Sigmoid colon (tissue), 7 donors: ENCODE measurements around the gene CAV2. TPM values are rescaled to one million over a fixed set of nuclear protein-coding genes. Genes with fewer than 3 reads are reported as not detected.
A peak's percentile ranks its signal among the peaks of the same experiment; 100 is the strongest.

ENCODE experiments used
- DNase-seq: peaks from one replicate; pipeline ENCODE4 v3.0.0-alpha.2; 2019
- H3K27ac ChIP-seq, 4 donors: fragments of 200-600 bp; sonication (generic); one replicate each; pipeline ENCODE4 v1.5.1; 2016 to 2019; ENCODE audit warnings: mild to moderate bottlenecking in 1 of 4
- H3K27me3 ChIP-seq, 3 donors: fragments of 200-600 bp; sonication (generic); one replicate each; pipeline ENCODE4 v1.5.1; 2019; ENCODE audit warnings: mild to moderate bottlenecking in 1 of 3
- H3K36me3 ChIP-seq, 4 donors: fragments of 200-600 bp; sonication (generic); one replicate each; pipeline ENCODE4 v1.5.1; 2016 to 2019
- H3K4me1 ChIP-seq, 4 donors: fragments of 200-600 bp; sonication (generic); one replicate each; pipeline ENCODE4 v1.5.1; 2017 to 2019
- H3K4me3 ChIP-seq, 4 donors: fragments of 200-600 bp; sonication (generic); one replicate each; pipeline ENCODE4 v1.5.1; 2017 to 2019; ENCODE audit warnings: mild to moderate bottlenecking in 2 of 4, moderate library complexity in 1 of 4
- H3K9me3 ChIP-seq, 4 donors: fragments of 200-600 bp in 3 of 4; sonication (generic) in 3 of 4; one replicate each; pipeline versions ENCODE4 v1.5.1 to v1.6.1; 2013 to 2019
- EP300 ChIP-seq, 4 donors: sonication (generic); formaldehyde crosslinking; IDR thresholded peaks; one replicate each; pipeline ENCODE4 v1.6.1; 2017; ENCODE audit warnings: antibody characterized with exemption in 4 of 4
- POLR2A ChIP-seq, 2 donors: fragments of 450-650 bp; IDR thresholded peaks; one replicate each; pipeline ENCODE4 v1.6.1; 2016; ENCODE audit warnings: antibody characterized with exemption in 2 of 2, mild to moderate bottlenecking in 2 of 2, moderate library complexity in 2 of 2
- POLR2AphosphoS5 ChIP-seq, 4 donors: sonication (generic); formaldehyde crosslinking; IDR thresholded peaks; one replicate each; pipeline ENCODE4 v1.6.1; 2017; ENCODE audit warnings: antibody characterized with exemption in 4 of 4
- WGBS, 2 donors: extraction: QIAGEN DNeasy Blood & Tissue Kit; methylation state at CpG; one replicate each; pipeline ENCODE4 v1.1.7; 2013; 5-methylcytosine and 5-hydroxymethylcytosine counted together
- intact Hi-C: fragments of 100-400 bp; cut with DNase I; formaldehyde crosslinking; loops from one replicate; pipeline ENCODE4 v1.15.1; 2023
- polyA plus RNA-seq, 3 donors: library from polyadenylated mRNA; stranded (reverse); fragments of 200-250 nt; gene quantifications; one replicate each; pipeline ENCODE4 v1.2.3, GENCODE V29; 2013
- total RNA-seq, 4 donors: library from RNA; depleted of rRNA; stranded (reverse); fragments of >200 nt; gene quantifications; one replicate each; pipeline ENCODE4 v1.1.0, GENCODE V29; 2016
- TF ChIP-seq, protein P1 (sequence below), 4 experiments: fragments of 450-650 bp in 3 of 4; fragments of 200-600 bp in 1 of 4; IDR thresholded peaks; one replicate each; pipeline ENCODE4 v1.5.1; 2016 to 2019; ENCODE audit warnings: antibody characterized with exemption in 4 of 4, mild to moderate bottlenecking in 3 of 4, moderate library complexity in 2 of 4
- donor health status: healthy with polysubstance abuse.
- donor health status: Bipolar disorder and iron deficiency.
- donor health status: healthy.

Gene CAV2
- total and polyA plus RNA-seq, 7 donors, result 4.6 to 142 (median 81.8) TPM

DNA sequence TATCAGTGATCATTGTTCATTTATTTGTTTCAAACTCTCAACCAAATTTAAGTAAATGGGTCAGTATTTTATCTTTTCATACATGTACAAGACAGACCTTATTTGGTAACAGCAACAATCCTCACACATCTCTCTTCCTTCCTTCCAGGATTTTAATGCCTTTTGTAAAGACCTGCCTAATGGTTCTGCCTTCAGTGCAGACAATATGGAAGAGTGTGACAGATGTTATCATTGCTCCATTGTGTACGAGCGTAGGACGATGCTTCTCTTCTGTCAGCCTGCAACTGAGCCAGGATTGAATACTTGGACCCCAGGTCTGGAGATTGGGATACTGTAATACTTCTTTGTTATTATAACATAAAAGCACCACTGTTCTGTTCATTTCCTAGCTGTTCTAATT, 6.3 kb downstream of the CAV2 start:
- Histone ChIP-seq H3K27ac (peak overlapping the region; percentile 30 to 98 (median 93)), H3K4me3 (no peak overlapping the region), H3K36me3 (peaks cover 0 to 18% (median 4%) of the 10 kb centered on the region in 4 donors), H3K27me3 (no peaks in the 10 kb centered on the region), H3K4me1 (peaks cover 0 to 58% (median 24%) of the 10 kb centered on the region in 4 donors), H3K9me3 (no peaks in the 10 kb centered on the region)
- intact Hi-C loops, result no loop called here
- WGBS, 2 donors, result 88 to 89% methylated on average over 3 of the region's 3 CpGs
- TF ChIP-seq, protein P1, sequence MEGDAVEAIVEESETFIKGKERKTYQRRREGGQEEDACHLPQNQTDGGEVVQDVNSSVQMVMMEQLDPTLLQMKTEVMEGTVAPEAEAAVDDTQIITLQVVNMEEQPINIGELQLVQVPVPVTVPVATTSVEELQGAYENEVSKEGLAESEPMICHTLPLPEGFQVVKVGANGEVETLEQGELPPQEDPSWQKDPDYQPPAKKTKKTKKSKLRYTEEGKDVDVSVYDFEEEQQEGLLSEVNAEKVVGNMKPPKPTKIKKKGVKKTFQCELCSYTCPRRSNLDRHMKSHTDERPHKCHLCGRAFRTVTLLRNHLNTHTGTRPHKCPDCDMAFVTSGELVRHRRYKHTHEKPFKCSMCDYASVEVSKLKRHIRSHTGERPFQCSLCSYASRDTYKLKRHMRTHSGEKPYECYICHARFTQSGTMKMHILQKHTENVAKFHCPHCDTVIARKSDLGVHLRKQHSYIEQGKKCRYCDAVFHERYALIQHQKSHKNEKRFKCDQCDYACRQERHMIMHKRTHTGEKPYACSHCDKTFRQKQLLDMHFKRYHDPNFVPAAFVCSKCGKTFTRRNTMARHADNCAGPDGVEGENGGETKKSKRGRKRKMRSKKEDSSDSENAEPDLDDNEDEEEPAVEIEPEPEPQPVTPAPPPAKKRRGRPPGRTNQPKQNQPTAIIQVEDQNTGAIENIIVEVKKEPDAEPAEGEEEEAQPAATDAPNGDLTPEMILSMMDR (IDR thresholded peaks at IDR 0.05), result no peak
- no peak for TF ChIP-seq EP300 (IDR thresholded peaks at IDR 0.05)
- no peak for TF ChIP-seq POLR2AphosphoS5 (IDR thresholded peaks at IDR 0.05)
- no peak for TF ChIP-seq POLR2A (IDR thresholded peaks at IDR 0.05)
- DNase-seq, result no peak

- peaks cover 0 to 18% (median 4%) of the 10 kb centered on the region in 4 donors for H3K36me3 ChIP-seq
- no peak for DNase-seq
- H3K27ac ChIP-seq, result peak overlapping the region; percentile 76 to 97 (median 84)
- TF ChIP-seq POLR2AphosphoS5 (IDR thresholded peaks at IDR 0.05) (no peak), POLR2A (IDR thresholded peaks at IDR 0.05) (no peak), EP300 (IDR thresholded peaks at IDR 0.05) (no peak)
- TF ChIP-seq, protein P1 (IDR thresholded peaks at IDR 0.05), result no peak
- no peak overlapping the region for H3K4me3 ChIP-seq
- intact Hi-C loops, result no loop called here
- peaks cover 0 to 53% (median 21%) of the 10 kb centered on the region in 4 donors for H3K4me1 ChIP-seq
- no peaks in the 10 kb centered on the region for H3K27me3 ChIP-seq
- no peaks in the 10 kb centered on the region for H3K9me3 ChIP-seq
- 84 to 88% methylated on average over 7 of the region's 7 CpGs for WGBS, 2 donors
Observed at GRCh38 chr7:116509982-116510579, 10.5 kb downstream of the CAV2 start.

- H3K36me3 ChIP-seq, result peaks cover 0 to 16% (median 4%) of the 10 kb centered on the region in 4 donors
- TF ChIP-seq EP300 (IDR thresholded peaks at IDR 0.05), result no peak
- TF ChIP-seq POLR2A (IDR thresholded peaks at IDR 0.05), result no peak
- TF ChIP-seq, protein P1 (IDR thresholded peaks at IDR 0.05), result no peak
- TF ChIP-seq POLR2AphosphoS5 (IDR thresholded peaks at IDR 0.05), result no peak
- H3K9me3 ChIP-seq, result no peaks in the 10 kb centered on the region
- no peak overlapping the region for H3K4me3 ChIP-seq
- intact Hi-C loops, result no loop called here
- H3K4me1 ChIP-seq, result peaks cover 0 to 52% (median 21%) of the 10 kb centered on the region in 4 donors
- H3K27me3 ChIP-seq, result no peaks in the 10 kb centered on the region
- DNase-seq, result no peak
- H3K27ac ChIP-seq, result peak overlapping the region; percentile 76 to 97 (median 84)
Observed at GRCh38 chr7:116510795-116511194, 11.3 kb downstream of the CAV2 start.

GRCh38 chr7:116511552-116512519, 12.3 kb downstream of the CAV2 start:
- peaks cover 0 to 41% (median 18%) of the 10 kb centered on the region in 4 donors for H3K4me1 ChIP-seq
- DNase-seq, result no peak
- 60 to 64% methylated on average over 12 of the region's 12 CpGs for WGBS, 2 donors

More at GRCh38 chr7:116511552-116512519, 12.3 kb downstream of the CAV2 start:
- TF ChIP-seq POLR2AphosphoS5 (IDR thresholded peaks at IDR 0.05) (peak in 3 of 4 donors; percentile 28 to 57 (median 56)), EP300 (IDR thresholded peaks at IDR 0.05) (no peak)
- intact Hi-C loops, result no loop called here
- H3K27ac ChIP-seq, result peak overlapping the region; percentile 76 to 97 (median 84)
- no peaks in the 10 kb centered on the region for H3K27me3 ChIP-seq
- H3K4me3 ChIP-seq, result peak overlapping the region; percentile 10 to 41 (median 36)
- H3K36me3 ChIP-seq, result peaks cover 0 to 6% (median 2%) of the 10 kb centered on the region in 4 donors
- no peaks in the 10 kb centered on the region for H3K9me3 ChIP-seq
